GM19468 (cell line): ENCODE measurements around the gene CORIN.
"Not testable (repeated sequence)": the region's sequence is repeated elsewhere in the genome, so short reads cannot be mapped to it uniquely, and the experiment has no call there.

Source experiments
- ATAC-seq: cut with Tn5 transposase; IDR thresholded peaks from one replicate; pipeline ENCODE4 v1.9.1; 2021; ENCODE audit warnings: mild to moderate bottlenecking, moderate library complexity, moderate number of reproducible peaks; ENCODE audit not compliant: unreplicated experiment; ENCODE audit errors: extremely low read depth

The CORIN gene

DNA sequence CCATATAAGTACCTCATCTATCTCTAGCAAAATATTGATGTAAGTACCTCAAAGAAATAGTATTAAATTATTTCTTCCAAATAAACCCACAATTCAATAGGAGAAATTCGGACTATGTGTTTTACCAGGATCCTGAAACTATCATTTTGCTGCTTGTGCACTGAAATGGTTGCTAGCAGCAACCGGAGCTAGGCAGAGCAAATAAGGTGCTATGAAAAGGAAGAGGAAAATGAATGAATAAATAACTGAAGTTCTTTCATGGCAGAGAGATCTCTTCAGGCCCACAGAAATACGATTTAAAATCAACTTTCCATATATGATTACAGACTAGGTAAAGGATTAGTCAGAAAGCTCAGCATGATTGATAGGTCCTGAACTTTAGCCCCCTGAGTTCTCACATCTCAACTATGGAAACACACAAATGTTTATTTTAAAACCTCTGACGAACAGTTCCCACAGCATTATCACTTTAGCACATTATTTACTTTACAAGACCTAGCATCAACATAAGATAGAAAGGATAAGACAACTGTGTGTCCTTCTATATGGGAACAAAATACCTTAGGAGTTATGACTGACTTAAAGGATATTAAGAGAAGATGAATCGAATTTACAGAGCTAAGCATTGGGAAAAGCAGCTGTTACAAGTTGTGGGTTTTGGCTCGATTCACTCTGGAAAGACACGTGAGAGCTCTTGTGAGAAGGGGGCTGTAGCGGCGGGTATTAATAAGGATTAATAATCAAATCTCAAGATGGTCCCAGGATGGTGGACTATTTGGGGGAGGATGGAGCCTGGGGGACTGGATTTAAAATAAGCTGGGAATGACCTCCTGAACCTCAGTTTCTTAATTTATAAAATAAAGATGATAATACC is 104.3 kb downstream of the CORIN start:
- no peak for ATAC-seq

DNA sequence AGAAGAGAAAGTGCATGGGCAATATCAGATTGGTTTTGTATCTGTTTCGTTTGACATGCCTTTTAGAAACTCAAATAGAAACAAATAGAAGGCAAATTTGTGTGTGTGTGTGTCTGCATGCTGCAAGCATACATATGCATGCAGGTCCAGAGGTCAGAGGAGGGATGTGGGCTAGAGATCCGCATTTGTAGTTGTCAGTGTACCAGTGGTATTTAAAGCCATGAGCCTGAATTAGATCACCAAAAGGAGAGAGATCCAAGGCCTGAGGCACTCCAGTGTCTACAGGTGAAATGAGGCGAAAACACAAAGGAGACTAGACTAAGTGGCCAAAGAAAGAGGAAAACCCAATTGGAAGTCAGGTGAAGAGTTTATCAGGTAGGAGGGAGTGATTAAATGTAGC is 106.7 kb downstream of the CORIN start:
- no peak for ATAC-seq

DNA sequence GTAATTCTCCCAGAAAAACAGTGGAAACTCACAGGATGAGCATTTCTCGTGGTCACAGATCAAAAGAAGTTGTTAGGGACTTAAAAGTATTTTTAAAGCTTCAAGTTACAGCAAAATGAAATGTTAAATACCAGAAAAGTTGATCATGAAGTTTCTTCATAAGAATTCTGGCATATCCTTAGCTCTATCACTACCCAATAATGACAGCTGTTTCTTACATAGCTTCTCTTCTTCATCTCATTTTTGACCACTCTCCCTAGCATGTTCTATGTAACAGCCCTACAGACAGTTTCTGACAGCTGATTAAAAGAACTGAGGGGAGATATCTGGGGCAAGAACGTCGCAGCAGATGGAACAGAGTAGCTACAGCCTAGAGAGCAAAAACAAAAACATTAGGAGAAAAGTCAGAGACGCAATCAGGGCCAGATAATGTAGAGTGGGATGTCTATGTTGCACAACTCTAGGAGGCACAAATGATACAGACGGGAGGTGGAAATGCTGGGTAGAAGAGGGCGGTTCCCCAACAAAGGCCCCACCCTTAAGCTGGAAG is 108.7 kb downstream of the CORIN start:
- no peak for ATAC-seq

DNA sequence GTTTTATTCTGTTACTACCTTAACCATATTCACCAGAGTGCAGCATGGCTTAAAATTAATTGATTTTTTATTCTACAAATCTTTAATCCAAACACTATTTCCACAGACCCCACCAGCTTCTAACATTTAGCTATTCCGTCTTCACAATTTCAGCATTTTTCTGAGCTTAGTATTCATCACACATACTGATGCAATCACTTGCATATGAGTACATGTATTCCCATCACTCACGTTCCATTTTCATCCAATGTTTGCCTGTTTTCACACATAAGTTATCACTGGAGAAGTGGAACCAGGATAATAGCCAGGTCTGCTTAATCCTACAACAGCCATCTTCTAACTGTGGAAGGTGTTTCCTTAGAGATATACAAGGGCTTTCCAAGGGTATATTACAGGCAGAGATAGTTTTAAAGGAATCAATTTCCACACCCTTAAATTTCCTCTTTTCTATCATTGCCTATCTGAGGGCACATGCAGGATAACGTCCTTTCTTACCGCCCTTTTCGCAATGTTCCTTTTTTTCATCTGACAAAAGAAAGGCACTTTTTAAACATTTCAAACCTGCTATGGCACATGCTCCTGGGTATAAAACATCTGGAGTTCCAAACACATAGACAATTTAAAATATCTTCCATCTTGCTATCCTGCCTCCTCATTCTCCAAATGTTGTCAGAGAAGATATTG is 115.8 kb downstream of the CORIN start:
- ATAC-seq = no peak

DNA sequence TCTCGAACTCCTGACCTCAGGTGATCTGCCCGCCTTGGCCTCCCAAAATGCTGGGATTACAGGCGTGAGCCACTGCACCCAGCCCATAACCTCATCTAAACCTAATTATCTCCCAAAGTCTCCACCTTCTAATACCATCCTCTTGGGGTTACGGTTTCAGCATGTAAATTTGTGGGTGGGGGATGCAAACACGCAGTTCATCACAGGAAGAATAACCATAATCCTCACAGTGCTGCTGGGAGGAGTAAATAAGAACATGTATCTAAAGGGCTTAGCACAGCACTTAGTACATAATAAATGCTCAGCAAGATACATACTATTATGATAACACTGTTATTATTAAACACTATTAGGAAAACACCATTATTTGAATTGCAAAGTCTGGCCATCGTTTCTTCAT is 116.4 kb downstream of the CORIN start:
- ATAC-seq = no peak

DNA sequence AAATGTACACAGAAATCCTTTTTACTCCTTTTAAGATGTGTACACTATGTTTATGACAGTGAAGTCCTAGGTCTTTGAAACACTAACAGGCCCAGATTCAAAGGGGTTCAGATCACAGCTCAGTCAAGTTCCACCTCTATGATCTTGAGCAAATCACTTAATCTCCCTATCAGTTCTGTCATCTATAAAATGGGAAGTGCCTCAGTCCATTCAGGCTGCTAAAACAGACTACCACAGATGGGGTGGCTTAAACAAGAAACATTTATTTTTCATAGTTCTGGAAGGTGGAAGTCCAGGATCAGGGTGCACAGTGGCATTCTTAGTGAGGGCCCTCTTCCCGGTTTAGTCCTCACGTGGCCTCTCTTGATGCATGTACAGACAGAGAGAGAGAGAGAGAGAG is 117.1 kb downstream of the CORIN start:
- ATAC-seq = no peak

DNA sequence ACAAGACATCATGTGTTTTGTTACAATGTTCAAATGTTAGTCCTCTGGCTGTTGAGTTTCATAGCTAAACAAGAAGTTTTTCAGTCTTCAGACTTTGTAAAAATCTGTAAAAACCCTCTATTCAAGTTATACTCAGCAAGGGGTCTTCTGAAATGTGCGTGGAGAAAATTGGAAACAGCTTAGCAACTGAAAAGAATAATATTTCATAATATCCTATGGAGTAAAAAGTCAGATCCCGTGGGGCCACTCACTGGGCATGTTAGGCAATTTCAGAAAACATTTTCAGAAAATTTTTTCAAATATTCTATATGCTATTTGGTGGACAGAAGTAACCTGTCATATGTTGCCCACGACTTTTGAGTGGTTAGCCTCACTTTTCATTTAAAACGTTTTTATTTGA is 118.3 kb downstream of the CORIN start:
- no peak for ATAC-seq

DNA sequence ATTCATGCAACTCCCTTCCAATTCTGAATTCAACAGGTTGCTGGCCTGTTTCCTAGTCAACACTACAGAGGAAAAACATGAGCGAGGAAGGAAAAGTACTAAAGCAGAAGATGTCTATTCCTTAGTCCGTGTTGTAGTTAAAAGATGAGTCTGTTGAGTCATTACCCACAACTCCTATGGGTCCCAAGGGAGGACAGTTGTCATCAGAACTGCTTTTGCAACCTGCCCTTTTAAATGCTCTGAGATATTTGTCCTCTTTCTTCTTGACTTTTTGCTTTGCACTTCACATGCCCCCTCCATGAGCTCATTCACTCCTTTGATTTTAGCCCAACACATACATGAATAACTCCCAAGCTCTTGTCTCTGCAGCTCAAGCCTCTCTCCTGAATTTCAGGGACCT is 119.2 kb downstream of the CORIN start:
- no peak for ATAC-seq

DNA sequence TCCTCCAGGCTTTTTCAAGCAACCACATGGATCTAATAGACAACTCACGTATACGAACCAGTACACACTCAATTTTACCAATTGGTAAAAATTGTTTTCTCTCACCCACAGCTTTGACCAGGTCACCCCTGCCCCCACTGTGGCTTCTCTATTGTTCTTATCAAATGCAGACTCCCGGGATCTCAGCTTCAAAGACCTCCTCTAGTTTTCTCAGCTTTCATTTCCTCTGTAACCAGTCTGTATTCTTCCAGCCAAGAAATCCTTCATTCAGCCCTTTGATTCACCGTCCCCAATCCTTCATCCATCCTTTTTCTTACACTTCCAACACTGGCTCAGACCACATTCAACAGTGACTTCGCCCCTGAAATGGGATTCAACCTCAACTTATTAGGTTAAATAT is 120.7 kb downstream of the CORIN start:
- ATAC-seq = no peak

DNA sequence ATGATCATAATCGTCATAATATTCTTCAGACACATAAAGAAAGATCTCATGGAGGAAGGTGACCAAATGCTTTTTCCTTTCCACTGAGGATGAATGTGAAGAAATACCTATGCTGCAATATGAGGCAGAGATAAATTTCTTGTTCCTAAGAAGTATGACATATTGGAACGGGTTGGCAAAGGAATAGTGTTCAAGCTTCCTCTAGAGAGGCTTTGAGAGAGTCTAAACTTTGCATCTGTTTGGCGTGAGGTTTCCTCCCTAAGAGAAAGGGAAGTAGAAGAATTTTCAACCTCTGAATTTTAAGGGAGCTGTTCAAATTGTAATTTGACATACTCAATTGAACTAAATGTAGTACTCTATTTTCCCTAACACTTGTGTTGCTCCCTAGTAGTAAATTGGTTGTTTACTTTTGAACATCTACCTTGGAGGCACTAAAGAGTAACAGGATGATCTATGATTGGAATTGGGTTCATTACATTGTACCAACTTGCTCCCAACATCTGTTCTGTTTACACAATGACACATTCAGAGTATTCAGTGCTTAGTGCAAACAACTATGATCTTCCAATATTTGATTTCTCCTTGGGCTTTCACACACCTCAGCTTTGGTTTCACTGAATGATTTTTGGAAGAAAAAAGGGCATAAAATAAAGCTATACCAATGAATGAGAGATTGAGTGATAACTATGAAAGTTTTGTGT is 122.0 kb downstream of the CORIN start:
- ATAC-seq = no peak

DNA sequence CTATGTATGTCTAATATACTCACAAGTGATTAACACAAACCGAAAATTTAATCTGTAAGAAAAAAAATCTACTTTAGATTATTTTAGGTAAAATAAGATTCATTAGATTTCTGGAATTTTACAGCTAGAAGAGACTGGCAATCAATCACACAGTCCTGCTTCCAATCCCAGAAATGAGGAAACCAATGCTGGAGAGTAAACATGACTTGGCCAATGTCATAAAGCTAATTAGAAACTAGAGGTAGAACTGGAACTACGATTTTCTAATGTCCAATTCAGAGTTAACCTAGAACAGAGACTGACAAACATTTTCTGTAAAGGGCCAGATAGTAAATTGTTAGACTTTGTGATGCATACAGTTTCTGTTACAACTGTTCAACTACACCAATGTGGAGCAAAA is 123.6 kb downstream of the CORIN start:
- no peak for ATAC-seq

DNA sequence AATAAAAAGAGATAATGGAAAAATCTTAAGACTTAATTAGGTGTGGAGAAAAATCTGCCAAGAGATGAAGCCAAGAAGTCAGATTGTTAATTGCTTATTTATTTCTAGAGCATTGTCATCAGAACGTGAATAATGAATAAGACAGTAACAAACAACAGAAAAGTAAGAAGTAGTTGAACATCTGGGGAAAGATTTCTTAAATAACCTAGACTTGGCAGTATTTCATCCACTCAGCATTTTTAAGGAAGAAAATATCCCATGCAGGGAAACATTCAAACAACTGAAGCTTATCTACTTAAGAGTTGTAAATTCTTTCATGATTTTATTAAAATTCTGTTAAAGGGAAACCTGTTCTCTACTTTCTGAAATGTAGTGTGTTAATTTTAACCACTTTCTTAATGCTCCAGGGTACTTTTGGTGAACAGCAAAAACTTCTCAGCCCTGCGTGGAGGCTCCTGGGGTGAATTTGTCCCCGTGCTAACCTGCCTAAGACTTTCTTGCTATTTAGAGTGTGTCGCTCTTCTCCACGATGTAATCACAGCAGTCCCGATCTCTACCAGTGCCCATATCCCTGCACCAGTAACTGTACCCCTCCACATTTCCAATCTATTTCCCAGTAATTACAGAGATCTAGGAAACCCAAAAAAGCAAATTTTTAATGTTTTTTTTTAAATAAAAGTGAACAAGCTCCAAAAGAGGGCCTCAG is 124.6 kb downstream of the CORIN start:
- ATAC-seq = no peak

DNA sequence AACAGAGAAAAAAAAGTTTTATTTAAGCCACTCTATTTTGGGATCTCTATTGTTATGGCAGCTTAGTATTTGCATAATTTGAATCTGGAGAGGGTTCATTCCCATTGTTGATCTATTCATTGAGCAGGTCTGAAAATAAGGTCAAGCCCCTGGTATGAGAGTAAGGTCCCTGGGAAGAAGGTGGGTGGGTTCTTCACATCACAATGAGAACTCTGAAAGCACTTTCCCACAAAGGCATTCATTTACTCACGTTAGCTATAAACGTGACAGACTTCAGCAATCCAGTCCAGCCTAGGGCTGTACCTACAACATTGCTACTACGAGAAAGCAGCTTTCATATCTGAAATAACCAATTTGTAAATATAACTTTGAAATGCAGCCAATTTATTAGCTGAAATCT is 126.2 kb downstream of the CORIN start:
- no peak for ATAC-seq

DNA sequence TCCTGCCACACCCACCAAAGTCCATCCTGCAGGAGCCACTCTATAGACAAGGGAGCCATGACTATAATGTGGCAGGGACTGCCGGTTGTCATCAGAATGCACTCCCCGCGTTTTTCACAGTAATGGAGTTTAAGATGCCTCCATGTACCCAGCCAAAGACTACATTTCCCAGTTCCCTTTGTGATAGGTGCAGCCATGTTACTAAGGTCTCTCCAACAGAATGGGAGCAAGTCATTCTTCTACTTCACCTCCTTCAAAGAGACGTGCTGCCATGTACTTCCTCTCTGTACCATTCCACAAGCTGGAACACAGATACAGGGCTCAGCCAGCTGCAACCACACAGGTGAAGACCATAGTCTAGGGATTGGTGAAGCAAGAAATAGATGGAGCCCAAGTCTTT is 126.7 kb downstream of the CORIN start:
- no peak for ATAC-seq

DNA sequence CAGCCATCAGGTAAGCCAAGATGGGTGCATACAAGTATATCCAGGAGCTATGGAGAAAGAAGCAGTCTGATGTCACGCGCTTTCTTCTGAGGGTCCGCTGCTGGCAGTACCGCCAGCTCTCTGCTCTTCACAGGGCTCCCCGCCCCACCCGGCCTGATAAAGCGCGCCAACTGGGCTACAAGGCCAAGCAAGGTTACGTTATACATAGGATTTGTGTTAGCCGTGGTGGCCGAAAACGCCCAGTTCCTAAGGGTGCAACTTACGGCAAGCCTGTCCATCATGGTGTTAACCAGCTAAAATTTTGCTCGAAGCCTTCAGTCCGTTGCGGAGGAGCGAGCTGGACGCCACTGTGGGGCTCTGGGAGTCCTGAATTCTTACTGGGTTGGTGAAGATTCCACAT is 131.5 kb downstream of the CORIN start:
- ATAC-seq = not testable (repeated sequence)

DNA sequence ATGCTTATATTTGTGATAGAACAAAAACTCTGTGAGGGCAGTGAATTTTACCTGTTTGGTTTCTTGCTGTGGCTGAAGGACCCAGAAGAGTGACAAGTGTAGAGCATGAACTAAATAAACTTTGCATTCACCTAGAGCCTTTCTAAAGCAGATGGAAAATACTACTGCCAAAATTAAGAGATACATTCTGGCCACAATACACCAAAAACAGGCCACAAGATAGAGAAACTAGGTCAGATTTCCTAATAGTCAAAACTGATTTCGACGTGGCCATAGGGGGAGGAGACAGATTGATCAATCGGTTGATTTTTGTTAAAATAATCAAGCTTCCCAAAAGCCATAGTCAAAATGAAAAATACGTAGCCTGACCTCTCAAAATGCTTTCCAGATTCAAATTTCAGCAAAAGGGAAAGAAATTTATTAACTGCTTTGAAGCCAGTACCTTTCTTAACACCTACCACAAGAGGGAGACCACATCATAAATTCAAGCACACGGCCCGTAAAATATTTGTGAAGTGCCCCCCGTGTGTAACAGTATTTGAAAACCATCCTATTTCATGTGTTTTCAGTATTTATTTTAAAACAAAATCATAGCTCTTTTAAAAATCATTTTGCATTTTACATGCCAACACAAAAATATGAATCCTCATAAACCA is 132.4 kb downstream of the CORIN start:
- ATAC-seq = no peak

DNA sequence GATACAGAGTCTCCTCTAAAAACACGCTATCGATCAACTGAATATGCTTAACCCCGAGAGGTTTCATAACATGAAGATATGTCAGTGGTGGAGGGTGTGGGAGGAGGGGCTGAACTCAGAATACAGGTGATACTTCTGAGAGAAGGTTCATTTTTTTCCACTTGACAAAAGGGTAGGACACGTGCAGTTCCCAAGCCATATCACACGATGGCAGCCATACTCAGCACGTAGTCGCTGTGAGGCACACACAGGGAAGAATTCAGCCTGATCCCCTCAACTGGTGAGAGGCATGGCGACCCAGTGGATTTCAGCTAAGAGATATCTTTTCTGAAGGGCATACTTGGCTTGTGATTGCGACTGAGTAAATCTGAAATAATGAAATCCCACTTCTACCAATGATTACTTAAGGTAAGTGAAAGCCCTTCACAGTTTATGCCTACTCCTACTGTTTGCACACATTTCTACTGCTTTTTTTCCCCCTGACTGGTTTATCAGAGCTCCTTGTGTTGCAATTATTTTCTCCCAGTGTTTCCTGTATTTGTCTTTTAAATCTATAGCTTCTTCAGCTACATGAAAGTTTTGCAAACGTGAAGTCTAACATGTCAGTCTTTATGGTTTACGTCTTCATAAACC is 133.1 kb downstream of the CORIN start:
- no peak for ATAC-seq

DNA sequence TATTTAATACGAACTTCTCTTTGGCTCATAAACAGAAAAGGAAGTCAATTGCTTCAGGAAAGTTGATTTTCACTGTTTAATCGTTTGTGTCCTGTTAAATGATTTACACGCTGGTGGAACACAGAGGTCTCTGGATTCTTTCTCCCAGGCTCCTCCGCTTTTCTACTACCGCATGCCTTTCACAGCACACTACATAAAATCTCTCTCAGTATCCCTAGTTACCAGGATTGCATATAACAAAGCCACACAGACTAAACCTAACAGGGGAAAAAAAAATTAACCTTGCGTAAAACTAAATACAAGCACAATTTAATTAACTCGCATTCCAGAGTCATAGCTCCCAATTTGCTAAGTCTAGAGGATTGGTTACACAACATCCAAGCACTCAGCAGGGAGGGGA is 133.9 kb downstream of the CORIN start:
- ATAC-seq = no peak

DNA sequence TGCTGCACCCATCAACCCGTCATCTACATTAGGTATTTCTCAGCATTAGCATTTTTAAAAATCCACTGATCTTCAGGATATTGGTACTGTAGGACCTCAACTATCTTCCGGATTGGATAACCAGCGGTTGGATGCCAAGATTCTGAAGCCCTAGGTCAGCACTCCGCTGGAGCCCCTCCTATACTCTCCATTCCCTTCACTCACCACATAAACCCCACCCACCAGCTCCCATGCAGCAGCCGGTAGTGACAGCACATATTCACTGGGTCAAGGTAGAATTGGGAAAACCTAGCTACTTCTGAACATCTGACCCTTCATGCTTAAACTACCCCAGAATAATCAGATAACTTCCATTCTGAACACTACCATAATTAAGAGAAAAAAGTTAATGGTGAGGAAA is 134.9 kb downstream of the CORIN start:
- ATAC-seq = no peak
